Natural killer cell (primary cell): ENCODE measurements around the gene SPOCK2. TPM values are rescaled to one million over a fixed set of nuclear protein-coding genes. Genes with fewer than 3 reads are reported as not detected.

Experiments
- ATAC-seq, 3 donors: fragments of 150-1000 bp in 2 of 3; fragments of 200-7000 bp in 1 of 3; cut with Tn5 transposase; 1 replicate in 1 of 3; 2 replicates in 2 of 3; pipeline ENCODE4 v1.10.0; 2021; ENCODE audit warnings: mild to moderate bottlenecking in 2 of 3, moderate library complexity in 2 of 3
- DNase-seq, 2 donors: peaks; one replicate each; pipeline versions ENCODE4 v3.0.0 to v3.0.0-alpha.2; 2013 to 2021; ENCODE audit warnings: mixed read lengths in 1 of 2
- H3K27ac ChIP-seq: one replicate; pipeline ENCODE4 v1.5.1; 2013; ENCODE audit warnings: mild to moderate bottlenecking, low read length
- H3K27me3 ChIP-seq: one replicate; pipeline ENCODE4 v1.6.1; 2013; ENCODE audit warnings: low read length; ENCODE audit not compliant: control insufficient read depth, insufficient read depth
- H3K36me3 ChIP-seq: one replicate; pipeline ENCODE4 v1.6.1; 2013; ENCODE audit warnings: low read length; ENCODE audit not compliant: control insufficient read depth, insufficient read depth
- H3K4me1 ChIP-seq: one replicate; pipeline ENCODE4 v1.6.1; 2013; ENCODE audit warnings: low read length; ENCODE audit not compliant: control insufficient read depth, insufficient read depth
- H3K4me3 ChIP-seq: one replicate; pipeline ENCODE4 v1.5.1; 2013; ENCODE audit warnings: low read length
- H3K9me3 ChIP-seq: one replicate; pipeline ENCODE4 v1.6.1; 2013; ENCODE audit warnings: low read length; ENCODE audit not compliant: control insufficient read depth, insufficient read depth
- H3K27ac Mint-ChIP-seq, 2 donors: one replicate each; pipeline ENCODE4 v1.8.0; 2022; ENCODE audit warnings: mild to moderate bottlenecking in 2 of 2, mixed read lengths in 2 of 2, moderate library complexity in 1 of 2
- H3K27me3 Mint-ChIP-seq, 2 donors: one replicate each; pipeline ENCODE4 v1.8.0; 2022; ENCODE audit warnings: low read depth in 2 of 2, mixed read lengths in 2 of 2
- H3K36me3 Mint-ChIP-seq: one replicate; pipeline ENCODE4 v1.8.0; 2022; ENCODE audit warnings: mixed read lengths
- H3K4me1 Mint-ChIP-seq, 2 donors: one replicate each; pipeline ENCODE4 v1.8.0; 2022; ENCODE audit warnings: mixed read lengths in 2 of 2
- H3K4me3 Mint-ChIP-seq: one replicate; pipeline ENCODE4 v1.8.0; 2022; ENCODE audit warnings: mild to moderate bottlenecking, moderate library complexity, mixed read lengths
- H3K9me3 Mint-ChIP-seq, 2 donors: one replicate each; pipeline ENCODE4 v1.8.0; 2022; ENCODE audit warnings: mixed read lengths in 2 of 2
- CTCF ChIP-seq: fragments of 200-600 bp; IDR thresholded peaks from one replicate; pipeline ENCODE4 v1.8.0; 2022; ENCODE audit warnings: antibody characterized with exemption
- WGBS: methylation state at CpG from one replicate; pipeline ENCODE4 v1.1.7; 2013; ENCODE audit warnings: missing lambda C conversion rate; ENCODE audit not compliant: insufficient coverage; 5-methylcytosine and 5-hydroxymethylcytosine counted together
- intact Hi-C: fragments of 100-400 bp; cut with micrococcal nuclease; formaldehyde crosslinking; loops from one replicate; pipeline ENCODE4 v1.14.2; 2022
- total RNA-seq, 4 donors: library from RNA; stranded (reverse); fragments of 120-200 nt in 1 of 4; gene quantifications; one replicate each; pipeline versions ENCODE4 v1.2.3 to v1.2.4, GENCODE V29; 2013 to 2022

Gene SPOCK2
- total RNA-seq, 3 donors from 2014 or later (not counting 1 experiment from before 2014, with no cell fraction given) = 258 to 329 (median 293) TPM

GRCh38 chr10:72134785-72135767, 46.7 kb upstream of the SPOCK2 start:
- Mint-ChIP-seq H3K9me3 (no peaks in the 10 kb centered on the region), H3K27me3 (no peaks in the 10 kb centered on the region), H3K4me3 (no peak overlapping the region), H3K27ac (peak overlapping the region in 1 of 2 donors; percentile 35), H3K36me3 (no peaks in the 10 kb centered on the region), H3K4me1 (peaks cover 12 to 19% of the 10 kb centered on the region in 2 donors)
- H3K4me3 ChIP-seq = no peak overlapping the region
- no peaks in the 10 kb centered on the region for H3K9me3 ChIP-seq
- 73% methylated on average over 10 of the region's 10 CpGs for WGBS
- ATAC-seq = no peak
- no peaks in the 10 kb centered on the region for H3K27me3 ChIP-seq
- H3K27ac ChIP-seq = no peak overlapping the region
- DNase-seq = peak in 1 of 2 donors; percentile 35
- H3K4me1 ChIP-seq = no peaks in the 10 kb centered on the region
- TF ChIP-seq CTCF = no peak
- H3K36me3 ChIP-seq = no peaks in the 10 kb centered on the region
- intact Hi-C loops = no loop called here

- Histone ChIP-seq H3K27ac (no peak overlapping the region), H3K4me1 (no peaks in the 10 kb centered on the region), H3K9me3 (no peaks in the 10 kb centered on the region), H3K4me3 (no peak overlapping the region), H3K36me3 (no peaks in the 10 kb centered on the region), H3K27me3 (no peaks in the 10 kb centered on the region)
- no peaks in the 10 kb centered on the region for H3K9me3 Mint-ChIP-seq
- H3K4me3 Mint-ChIP-seq = no peak overlapping the region
- TF ChIP-seq CTCF = no peak
- intact Hi-C loops = no loop called here
- ATAC-seq (peak in 1 of 3 donors; percentile 43), DNase-seq (no peak)
- no peaks in the 10 kb centered on the region for H3K36me3 Mint-ChIP-seq
- H3K27ac Mint-ChIP-seq = no peak overlapping the region
- no peaks in the 10 kb centered on the region for H3K27me3 Mint-ChIP-seq
- peaks cover 9 to 20% of the 10 kb centered on the region in 2 donors for H3K4me1 Mint-ChIP-seq
Observed at GRCh38 chr10:72133517-72133916, 45.2 kb upstream of the SPOCK2 start.

GRCh38 chr10:72132854-72133253, 44.5 kb upstream of the SPOCK2 start:
- Histone ChIP-seq H3K4me1 (no peaks in the 10 kb centered on the region), H3K36me3 (no peaks in the 10 kb centered on the region), H3K27ac (no peak overlapping the region), H3K9me3 (no peaks in the 10 kb centered on the region), H3K4me3 (no peak overlapping the region), H3K27me3 (no peaks in the 10 kb centered on the region)
- H3K4me1 Mint-ChIP-seq = peaks cover 9 to 20% of the 10 kb centered on the region in 2 donors
- H3K9me3 Mint-ChIP-seq = no peaks in the 10 kb centered on the region
- H3K27me3 Mint-ChIP-seq = no peaks in the 10 kb centered on the region
- ATAC-seq = no peak
- no peak for TF ChIP-seq CTCF
- intact Hi-C loops = loop anchor here (1.0 kb wide), 1 partner anchor 204 kb away; no protein-coding TSS in a partner anchor
- 90% methylated on average over 3 of the region's 4 CpGs for WGBS
- H3K36me3 Mint-ChIP-seq = no peaks in the 10 kb centered on the region
- H3K27ac Mint-ChIP-seq = no peak overlapping the region
- DNase-seq = no peak
- no peak overlapping the region for H3K4me3 Mint-ChIP-seq
